GM18508 (cell line): ENCODE measurements around the gene SYCE1L.
"Not testable (repeated sequence)": the region's sequence is repeated elsewhere in the genome, so short reads cannot be mapped to it uniquely, and the experiment has no call there.

Experiments
- ATAC-seq: cut with Tn5 transposase; IDR thresholded peaks from one replicate; pipeline ENCODE4 v1.9.1; 2021; ENCODE audit warnings: moderate number of reproducible peaks; ENCODE audit not compliant: insufficient read depth, unreplicated experiment

SYCE1L gene, protein sequence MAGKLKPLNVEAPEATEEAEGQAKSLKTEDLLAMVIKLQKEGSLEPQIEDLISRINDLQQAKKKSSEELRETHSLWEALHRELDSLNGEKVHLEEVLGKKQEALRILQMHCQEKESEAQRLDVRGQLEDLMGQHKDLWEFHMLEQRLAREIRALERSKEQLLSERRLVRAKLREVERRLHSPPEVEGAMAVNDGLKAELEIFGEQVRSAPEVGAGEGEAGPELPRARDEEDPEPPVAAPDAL

DNA sequence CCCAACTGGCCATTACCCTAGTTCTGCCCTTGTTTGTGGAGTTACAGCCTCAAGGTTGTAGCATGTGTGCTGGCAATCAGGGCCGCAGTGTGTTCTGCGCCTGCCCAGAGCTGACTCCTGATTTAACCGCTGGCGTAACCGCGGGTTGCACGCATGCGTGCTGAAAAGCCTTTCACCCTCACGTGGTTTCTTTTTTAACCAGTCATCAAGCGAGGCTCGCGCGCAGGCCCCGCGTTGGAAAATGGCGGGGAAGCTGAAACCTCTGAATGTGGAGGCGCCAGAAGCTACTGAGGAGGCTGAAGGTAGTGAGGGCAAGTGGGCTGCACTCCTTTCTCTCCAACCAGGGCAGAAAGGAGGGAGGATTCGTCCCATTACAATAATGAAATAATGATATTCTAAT lies at the start of gene SYCE1L:
TSS of gene SYCE1L (plus strand) at position 198 of the 400 bp plus-strand sequence. CDS start at position 242, 44 bp downstream.
- no peak for ATAC-seq

DNA sequence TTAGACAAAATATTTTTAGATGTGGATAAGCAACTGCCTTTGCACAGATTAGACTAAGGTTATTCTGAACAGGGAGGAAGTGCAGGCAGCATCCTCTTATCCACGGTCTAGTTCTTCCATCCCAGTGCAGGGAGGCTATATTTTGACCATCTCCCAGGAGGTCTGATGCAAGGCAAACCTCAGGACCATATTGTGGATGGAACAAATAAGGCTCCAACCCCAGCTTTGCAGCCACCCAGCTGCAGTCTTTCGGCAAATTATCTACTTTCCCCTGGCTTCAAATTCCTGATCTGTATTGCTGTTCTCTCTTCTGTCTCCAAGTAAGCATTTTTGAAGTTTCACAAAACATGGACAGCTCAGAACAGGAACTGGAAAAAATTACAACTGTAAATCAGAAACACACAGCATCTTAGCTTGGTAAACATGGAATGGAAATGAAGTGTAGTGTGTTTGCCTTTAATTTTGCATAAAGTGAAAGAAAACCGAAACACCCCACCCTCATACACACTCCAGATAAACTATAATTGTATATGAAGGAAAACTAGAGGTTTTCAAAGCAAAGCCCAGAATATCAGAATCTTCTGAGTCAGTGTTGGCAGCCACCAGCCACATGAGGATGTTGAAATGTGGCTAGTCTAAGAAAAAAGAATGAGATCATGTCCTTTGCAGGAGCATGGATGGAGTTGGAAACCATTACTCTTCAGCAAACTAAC lies 41.7 kb upstream of the SYCE1L start:
- no peak for ATAC-seq

DNA sequence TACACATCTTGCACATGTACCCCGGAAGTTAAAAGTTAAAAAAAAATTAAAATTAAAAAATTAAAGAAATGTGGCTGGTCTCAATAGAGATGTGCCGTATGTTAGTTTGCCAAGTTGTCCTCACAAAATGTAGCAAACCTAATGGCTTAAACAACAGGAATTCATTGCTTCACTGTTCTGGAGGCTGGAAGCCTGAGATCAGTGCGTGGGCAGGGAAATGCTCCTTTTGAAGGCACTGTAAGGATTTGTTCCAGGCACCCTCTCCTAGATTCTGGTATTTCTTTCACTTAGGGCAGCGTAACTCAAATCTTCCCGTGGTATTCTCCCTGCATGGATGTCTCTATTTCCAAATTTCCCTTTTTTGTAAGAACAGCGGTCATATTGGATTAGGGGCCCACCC lies 40.9 kb upstream of the SYCE1L start:
- no peak for ATAC-seq

DNA sequence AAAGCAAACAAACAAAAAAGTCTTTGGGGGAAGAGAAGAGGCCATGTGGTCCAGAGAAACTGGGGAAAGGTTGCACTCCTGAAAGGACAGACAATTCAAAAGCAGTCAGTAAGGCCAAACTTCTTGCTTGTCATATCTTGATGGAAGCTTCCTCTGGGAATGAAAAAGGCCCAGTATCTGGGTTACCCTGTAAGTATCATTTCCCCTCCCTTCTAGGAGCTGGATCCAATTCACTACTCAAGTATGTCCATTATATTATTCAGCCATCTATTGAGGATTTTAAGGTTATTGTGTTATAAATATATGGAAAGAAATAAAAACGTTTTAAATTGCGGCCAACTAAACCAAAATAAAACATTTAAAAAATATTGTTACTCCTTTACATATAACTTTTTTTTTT lies 34.2 kb upstream of the SYCE1L start:
- ATAC-seq = no peak

DNA sequence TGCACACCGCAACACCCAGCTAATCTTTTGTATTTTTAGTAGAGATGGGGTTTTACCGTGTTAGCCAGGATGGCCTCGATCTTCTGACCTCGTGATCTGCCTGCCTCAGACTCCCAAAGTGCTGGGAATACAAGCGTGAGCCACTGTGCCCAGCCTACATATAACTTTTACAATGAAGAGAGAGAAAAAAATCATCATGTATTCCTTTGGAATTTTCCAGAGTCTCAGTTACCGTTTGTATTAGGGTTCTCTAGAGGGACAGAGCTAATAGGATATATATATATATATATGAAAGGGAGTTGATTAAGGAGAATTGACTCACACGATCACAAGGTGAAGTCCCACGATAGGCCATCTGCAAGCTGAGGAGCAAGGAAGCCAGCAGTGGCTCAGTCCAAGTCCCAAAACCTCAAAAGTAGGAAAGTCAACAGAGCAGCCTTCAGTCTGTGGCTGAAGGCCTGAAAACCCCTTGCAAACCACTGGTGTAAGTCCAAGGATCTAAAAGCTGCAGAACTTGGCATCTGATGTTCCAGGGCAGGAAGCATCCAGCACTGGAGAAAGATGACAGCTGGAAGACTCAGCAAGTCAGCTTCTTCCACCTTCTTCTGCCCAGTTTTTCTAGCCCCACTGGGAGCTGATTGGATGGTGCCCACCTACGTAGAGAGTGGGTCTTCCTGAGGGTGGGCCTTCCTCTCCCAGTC lies 33.5 kb upstream of the SYCE1L start:
- not testable (repeated sequence) for ATAC-seq

DNA sequence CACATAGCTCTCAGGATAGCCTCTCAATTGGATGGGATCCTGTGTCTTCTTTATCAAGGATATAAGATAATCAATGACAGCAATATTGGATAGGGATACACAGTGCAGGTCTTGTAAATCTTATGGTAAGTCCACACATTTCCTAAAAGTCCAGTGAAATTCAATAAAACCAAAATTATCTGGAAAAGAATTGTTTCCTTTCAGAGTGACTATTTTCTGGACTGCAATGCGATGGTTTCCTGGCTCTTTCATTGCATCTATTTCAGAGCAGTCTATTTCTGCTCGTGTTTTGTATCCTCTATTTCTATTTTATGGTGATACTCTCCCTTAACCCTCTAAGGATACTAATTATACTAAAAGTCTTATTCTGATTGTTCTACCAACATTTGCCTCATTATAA lies 32.5 kb upstream of the SYCE1L start:
- no peak for ATAC-seq

DNA sequence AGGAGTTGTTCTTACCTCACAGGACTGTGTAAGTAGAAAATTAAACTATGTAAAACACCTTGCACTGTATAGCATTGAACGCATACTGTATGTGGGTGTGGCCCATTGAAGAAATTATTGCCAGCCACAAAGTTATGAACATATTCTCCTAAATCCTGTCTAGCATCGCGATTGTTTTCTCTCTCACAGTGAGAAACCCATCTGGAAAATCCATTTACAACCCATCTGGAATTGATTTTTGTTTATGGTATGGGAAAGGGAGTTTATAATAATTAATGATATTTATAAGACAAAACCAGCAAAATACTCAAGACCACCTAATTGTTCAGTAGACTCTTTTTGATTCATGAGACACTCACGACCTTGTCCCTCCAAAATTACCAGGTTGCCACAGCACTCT lies 30.3 kb upstream of the SYCE1L start:
- no peak for ATAC-seq

DNA sequence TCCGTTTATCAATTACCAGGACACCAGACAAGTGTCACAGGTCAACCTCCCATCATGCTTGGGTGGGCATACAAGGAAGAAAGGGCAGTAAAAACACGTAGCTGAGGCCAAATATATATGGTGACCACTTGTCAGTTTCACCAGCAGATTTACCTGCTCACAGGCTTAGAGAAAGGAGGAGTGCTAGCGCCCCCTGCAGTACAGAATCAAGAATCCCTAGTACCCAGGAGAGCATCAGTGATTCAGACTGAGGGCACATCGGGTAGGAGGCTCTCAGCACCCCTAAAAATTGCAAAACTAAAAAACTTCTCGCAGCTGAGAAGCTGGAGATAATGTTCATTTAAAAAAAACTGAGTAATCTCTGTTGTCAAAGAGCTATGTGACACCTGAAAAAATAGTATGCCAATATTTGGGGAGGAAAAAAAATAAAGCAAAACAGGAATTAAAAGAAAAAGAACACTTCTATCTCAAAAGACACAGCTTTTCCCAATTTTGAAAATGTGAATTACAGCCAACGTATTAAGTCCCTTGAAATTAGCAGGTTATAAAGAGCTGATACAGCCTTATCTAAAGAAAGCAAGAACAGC lies 29.5 kb upstream of the SYCE1L start:
- no peak for ATAC-seq

DNA sequence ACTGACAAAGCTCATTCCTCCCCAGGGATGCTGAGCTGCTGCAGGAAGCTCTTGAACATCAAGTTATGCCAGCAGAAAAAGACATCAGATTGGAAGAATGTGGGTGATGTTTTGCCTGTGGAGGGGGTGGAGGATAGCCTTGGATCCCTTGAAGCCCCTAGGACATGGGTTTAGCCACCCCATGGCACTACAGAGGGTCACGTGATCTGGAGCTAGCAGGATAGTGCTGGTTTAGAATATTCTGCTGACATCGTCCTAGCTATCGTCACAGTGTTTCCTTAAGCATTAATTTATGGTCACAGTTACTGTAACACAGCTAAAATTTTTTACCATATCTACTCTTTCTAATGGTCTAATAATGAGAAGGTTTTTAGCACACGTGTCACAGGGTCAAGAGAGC lies 28.4 kb upstream of the SYCE1L start:
- ATAC-seq = no peak

DNA sequence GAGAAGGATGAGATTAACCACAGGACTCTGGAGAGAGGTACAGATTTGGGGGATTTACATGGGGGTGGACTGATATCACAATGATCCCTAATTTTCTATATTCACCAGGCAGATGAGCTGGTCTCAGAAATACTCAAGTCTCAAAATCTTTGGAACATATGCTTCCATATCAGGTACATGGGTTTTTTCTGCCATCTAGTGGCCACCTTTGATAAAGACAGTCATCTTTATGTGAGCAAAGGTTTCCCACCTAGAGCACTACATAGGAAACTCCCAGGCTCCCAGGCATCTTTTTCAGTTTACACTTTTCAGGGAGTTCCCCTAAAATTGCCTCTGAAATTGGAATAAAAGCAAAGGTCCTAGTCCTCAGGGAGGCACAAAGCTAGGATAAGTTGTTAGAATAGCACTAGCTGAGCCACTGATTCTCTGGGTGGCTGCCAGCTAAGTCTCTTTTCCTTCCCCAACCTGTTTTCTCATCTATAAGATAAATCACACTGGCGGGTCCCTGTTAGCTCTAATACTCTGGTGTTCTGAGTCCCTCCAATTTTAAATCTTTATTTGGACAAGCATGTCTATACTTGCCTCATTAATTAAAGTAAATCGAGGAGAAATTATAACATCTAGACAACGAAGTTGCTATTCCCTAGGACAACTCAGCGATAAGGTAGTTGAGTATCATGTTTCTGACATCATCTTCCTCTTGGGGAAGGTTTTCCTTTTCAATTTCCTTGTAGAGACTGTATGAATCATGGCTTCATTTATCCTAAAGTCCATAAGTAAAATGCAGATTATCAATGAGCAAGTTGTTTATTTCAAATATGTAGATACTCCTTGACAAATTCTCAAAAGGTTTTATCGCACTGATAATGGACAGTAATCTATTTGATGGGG lies 27.2 kb upstream of the SYCE1L start:
- ATAC-seq = peak; percentile 78

DNA sequence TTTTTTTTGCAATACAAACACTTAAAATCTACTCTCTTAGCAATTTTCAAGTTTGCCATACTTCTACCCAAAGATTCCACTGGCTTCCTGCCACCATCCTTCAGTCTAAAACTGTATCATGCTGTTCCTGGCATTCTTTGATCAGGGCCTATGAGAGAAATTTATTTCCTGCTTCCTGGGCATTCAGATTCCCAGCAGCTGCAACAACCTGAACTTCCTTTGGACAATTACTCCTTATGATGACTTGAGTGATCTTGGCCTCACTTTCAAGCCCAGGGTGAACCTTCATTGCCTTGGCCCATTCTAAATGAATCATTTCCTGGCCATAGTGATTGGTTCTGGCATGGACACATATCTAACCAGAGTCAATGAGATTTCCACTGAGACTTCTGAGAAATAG lies 26.3 kb upstream of the SYCE1L start:
- no peak for ATAC-seq

DNA sequence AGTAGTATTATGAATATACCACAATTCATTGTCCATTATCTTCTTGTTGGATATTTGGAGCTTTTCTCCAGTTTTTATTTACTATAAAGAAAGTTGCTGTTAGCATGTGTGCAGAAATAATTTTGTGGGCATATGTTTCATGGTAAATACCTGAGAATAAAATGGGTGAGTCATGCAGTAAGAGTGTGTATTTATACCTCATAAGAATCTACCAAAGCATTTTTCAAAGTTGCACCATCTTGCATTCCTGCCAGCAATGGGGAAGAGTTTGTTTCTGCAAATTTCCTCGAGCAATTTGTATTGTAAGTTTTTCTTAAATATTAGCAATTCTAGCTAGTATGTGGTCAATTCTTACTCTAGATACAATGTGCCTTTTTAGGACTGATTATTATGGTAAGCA lies 16.1 kb upstream of the SYCE1L start:
- no peak for ATAC-seq

DNA sequence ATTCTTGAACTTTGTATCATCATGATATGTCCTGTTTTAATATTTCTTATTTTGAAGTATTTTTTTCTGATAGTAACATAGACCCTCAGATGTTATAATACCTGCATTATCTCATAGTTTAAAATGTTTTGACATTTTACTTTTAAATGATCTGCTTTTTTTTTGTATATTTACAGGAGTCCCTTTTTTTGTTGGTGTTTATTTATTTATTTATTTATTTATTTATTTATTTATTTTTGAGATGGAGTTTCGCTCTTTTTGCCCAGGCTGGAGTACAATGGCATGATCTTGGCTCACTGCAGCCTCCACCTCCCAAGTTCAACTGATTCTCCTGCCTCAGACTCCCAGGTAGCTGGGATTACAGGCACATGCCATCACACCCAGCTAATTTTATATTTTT lies 12.9 kb upstream of the SYCE1L start:
- ATAC-seq = not testable (repeated sequence)

DNA sequence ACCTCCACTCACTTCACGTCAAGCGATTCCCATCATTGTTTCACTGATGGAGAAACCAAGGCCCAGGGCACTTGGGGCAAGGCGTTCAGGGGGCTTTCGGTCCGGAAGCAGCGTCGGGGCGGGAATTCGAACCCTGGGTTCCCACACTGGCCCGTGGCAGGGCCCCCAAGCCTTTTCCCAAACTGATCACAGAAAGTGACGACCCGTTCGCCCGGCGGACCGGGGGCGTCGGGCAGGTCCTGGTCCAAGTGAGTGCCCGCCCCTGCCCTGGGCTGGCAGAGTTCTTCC lies 9.1 kb upstream of the SYCE1L start:
- no peak for ATAC-seq

DNA sequence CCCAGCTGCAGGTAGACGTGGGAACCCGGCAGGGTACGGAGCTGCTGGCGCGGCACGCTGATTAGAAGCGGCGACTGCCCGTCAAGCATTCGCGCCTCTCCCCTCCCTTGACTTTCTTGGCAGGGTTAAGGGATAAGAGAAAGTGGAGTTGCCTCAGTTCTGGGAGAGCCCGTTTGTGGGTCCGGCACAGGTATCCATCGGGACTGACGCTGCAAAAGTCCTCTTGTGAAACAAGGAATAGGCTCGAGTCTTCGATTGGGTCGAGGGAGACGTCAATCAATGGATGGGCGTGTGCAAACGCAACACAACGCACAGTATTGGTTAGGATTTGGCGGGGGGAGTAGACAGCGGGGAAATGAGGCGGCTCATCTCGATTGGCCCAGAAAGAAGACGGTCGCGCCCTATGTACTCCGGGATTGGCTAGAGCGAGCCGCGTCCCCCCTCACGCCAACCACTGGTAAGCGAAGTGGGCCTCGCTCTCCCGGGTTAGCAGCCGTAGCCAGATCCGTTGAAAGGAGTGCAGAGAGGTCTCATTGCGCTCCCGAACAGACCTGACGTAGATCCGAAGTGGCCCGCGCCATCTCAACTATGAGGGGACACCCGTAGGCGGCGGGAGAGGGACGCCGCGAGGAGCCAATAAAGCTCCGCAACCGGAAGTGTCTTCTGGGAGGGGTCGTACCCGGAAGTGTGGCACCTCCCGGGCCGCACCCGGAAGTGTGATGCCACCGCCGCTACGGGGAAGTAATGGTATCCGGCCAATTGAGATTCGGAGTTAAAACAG lies 8.5 kb upstream of the SYCE1L start, which contains the start of gene MON1B:
TSS of gene MON1B (plus strand) at position 713 of the 781 bp plus-strand sequence. CDS start 296 bp downstream, outside the sequence.
- ATAC-seq = peak; percentile 91

DNA sequence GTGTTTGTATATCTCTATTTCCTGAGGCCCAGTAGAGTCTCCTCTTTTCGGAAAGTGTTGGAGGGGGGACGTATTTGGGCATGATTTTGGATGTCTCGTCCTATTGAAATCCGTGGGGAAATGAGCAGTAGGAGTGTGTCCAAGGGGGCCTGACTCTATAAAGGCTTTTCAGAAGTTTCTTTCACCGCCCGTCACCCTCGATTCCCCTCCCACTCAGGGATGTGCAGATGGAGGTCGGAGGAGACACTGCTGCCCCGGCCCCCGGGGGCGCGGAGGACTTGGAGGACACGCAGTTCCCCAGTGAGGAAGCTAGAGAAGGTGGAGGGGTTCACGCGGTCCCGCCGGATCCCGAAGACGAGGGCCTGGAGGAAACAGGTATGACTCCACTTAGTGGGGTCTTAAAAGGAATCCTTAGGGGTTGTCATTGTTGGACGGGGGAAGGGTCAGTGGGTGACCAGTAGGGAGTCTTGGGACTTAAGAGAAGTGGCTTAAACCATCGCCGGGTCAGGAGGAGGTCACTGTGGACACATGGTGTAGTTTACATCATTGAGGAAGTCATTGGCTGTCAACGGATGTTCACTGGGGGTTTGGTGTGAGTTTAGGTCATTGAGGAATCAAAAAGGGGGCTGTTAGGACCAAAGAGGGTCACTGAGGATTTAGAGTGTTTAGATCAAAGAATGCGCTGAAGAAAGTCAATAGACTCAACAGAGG lies 7.8 kb upstream of the SYCE1L start:
- ATAC-seq = no peak

DNA sequence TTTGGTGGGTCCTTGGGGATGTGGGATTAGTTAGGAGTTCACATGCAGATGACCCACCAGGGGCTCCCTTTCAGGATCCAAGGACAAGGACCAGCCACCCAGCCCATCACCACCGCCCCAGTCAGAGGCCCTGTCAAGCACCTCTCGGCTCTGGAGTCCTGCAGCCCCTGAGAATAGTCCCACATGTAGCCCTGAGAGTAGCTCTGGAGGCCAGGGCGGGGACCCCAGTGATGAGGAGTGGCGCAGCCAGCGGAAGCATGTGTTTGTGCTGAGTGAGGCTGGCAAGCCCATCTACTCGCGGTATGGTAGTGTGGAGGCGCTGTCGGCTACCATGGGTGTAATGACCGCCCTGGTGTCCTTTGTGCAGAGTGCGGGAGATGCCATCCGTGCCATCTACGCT lies 5.8 kb upstream of the SYCE1L start:
- no peak for ATAC-seq

DNA sequence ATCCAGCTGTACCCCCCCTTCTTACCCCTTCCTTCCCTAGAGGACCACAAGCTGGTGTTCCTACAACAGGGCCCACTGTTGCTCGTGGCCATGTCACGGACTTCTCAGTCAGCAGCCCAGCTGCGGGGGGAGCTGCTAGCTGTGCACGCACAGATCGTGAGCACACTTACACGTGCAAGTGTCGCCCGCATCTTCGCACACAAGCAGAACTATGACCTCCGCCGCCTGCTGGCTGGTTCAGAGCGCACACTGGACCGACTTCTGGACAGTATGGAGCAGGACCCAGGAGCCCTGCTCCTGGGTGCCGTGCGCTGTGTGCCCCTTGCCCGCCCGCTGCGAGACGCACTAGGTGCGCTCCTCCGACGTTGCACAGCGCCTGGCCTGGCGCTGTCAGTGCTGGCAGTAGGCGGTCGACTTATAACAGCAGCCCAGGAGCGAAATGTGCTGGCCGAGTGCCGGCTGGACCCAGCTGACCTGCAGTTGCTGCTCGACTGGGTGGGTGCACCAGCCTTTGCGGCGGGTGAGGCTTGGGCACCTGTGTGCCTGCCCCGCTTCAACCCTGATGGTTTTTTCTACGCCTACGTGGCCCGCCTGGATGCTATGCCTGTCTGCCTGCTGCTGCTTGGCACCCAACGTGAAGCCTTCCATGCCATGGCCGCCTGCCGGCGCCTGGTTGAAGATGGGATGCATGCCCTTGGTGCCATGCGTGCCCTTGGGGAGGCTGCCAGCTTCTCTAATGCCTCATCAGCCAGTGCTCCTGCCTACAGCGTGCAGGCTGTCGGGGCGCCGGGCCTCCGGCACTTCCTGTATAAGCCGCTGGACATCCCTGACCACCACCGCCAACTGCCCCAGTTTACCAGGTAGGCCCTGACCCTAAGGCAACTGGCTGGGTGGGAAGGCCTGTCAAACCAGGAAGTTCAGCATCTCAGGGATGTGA lies 4.6 kb upstream of the SYCE1L start:
- ATAC-seq = no peak
